ENCODE results near the gene MXD4.
"Not testable (repeated sequence)": the region's sequence is repeated elsewhere in the genome, so short reads cannot be mapped to it uniquely, and the experiment has no call there.

Gene MXD4

DNA sequence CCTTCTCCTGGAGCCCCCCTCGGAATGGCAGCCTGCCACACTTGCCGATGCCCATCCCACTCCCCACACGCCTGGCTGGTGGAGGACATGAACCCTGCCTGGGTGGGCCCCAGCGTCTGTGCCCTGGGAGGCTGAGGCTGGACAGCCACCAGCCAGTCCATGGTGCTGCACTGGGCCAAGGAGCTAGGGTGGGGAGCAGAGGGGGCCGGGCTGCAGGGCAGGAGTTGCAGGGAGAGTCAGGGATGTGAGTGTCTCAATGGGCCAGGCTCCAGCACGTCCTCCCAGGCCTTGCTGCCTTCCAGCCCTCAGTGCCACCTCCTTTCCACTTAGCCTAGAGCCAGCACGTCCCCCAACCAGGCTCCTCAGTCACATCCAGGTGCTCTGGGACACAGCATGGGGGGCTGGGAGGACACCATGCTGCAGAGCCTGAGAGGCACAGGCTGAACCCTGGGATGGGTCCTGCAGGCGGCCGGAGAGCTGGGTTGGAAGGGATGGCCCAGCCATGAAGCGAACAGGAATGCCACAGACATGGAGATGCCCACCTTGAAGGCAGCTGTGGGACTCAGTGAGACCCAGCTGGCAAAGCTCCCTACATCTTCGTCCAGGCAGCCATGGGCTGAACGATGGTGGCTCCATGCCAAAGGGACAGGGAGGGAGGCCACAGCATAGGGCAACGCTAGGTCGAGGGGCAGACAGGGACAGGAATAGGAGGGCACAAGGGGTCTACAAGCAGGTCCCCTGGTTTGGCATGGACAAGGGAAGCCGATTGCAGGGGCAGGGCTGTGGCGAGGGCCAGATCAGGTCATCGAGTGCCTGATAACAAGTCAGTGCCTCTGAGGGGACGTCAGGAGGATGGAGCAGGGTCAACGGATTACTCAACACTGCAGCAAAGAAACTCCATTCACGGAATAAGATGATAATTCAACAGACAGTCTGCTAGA is 30.1 kb upstream of the MXD4 start:
- no peak for DNase-seq

DNA sequence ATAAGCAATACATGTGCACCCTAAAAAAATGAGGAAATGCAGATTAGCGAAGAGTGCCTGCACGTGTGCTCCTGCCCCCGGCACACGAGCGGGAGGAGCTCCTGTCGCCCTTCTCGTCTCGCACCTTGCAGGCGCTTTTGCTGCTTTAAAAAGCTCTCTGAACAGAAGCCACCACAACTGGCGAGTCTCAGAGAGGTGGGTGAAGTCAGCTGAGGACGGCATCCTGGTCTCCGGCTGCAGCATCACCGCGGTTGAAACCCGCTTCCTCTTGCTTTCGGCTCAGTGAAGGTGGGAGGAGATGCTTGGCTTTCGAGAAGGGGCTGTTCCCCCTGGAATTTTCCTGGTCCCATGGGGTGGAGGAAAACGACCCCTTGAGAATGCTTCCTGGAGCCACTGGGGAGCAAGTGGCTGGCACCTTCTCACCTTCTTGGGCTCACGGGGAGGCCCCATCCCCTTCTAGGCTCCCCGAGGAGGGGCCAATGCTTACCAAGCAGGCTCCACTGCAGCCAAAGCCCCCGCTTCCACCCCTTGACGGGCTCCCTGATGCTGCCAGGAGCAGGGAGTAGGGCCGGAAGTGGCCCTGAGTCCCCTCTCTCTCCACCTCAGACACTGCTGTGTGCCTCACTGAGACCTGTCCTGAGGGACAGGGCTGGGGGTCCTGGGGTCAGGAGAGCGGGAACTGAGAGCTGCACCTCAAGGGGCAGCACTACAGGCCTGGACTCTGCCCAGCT is 29.2 kb upstream of the MXD4 start:
- peak; percentile 87 for DNase-seq

DNA sequence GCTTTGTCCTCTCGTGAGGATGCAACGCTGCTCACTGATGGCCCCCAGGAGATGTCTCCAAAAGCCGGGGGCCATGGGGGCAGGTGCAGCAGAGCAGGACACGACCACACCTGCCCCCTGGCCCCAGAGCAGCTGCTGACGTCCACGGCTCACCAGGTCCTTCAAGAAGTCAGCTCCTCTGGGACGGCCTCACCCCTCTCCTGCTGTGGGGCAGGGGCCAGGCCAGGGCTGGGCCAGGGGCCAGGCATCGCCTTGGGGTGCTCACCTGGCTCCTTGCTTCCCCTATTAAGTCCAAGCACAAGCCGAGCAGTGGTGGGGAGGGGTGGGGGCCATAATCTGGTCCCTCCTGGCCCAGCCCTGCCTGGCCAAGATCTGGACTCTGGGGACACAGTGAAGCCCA is 28.6 kb upstream of the MXD4 start:
- peak; percentile 15 for DNase-seq

DNA sequence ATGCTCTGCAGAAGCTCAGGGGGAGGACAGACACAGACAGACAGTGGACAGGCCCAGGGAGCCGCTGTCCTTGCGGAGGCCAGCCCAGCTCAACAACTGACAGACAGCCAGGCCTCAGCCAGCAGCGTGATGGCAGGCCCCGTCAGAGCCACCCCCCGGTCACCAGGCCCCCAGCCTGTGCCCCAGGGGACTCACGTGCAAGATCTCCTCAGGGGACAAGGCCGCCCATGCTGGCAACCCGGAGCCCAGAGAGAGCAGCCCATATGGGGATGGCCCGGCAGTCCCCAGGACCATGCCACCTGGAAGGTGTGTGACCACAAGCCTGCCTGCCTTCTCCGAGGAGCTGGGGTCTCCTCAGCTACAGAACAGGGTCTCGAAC is 28.0 kb upstream of the MXD4 start:
- peak; percentile 14 for DNase-seq

DNA sequence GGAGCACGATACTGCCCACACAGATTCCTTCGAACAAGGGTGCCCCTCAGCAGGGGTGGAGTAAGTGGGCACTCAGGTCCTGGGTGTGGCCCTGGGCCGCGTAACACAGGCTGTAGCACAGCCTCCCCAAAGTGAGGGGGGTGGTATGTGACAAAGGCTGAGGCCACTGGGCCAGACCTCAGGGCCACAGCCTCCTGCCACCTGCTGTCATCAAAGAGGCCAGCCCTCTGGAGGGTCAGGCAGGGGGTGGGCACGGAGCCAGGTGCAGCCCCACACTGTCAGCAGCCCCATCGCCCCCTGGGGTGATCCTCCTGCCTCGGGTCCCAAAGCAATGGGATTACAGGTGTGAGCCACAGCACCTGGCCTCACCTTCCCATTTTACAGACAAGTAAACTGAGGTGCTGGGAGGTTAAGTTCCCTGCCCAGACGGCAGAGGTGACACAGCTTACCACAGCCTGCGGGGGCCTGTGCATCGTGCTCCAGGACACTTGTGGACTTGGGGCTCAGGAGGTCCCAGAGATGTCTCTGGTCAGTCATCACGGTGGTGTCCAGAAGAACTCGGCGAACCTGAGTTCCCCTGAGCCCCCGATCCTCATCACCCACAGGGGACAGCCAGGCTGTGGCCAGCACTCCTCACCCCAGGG is 27.5 kb upstream of the MXD4 start:
- DNase-seq: peak; percentile 13

DNA sequence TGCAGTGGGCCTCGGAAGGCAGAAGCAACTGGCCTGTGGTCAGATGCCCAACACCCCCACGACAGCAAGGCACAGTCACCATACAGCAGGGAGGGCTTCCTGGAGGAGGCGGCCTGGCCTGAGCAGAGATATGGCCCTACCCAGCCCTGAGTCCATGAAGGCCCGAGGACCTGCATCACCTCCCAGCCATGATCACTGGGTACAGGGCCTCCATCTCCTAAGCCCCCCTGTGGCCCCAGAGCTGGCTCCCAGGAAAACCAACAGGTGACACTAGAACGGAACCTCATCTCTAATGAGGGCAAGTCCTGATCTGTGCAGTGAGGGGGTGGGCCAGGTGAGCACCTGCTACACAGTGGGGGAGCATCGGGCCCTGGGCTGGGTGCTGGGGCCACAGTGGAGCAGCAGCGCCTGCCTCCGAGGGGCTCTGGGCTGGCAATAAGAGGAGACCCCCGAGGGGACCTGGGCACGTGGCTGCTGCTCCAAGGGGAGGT is 26.2 kb upstream of the MXD4 start:
- DNase-seq: no peak

DNA sequence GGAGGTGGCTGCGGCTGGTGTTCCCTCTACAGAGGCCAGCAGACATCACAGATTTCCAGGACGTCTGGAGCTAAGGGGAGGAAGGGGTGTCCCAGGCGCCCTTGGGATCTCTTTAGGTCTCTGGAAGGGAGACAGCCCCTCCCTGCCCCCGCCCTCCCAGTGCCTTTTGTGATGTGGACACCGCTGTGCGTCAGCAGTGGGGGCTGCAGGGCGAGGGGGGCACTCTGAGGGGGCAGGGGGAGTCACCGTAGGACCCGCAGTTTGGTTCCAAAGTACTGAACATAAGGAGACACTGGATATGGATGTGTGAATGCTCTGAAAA is 25.6 kb upstream of the MXD4 start:
- DNase-seq: no peak

DNA sequence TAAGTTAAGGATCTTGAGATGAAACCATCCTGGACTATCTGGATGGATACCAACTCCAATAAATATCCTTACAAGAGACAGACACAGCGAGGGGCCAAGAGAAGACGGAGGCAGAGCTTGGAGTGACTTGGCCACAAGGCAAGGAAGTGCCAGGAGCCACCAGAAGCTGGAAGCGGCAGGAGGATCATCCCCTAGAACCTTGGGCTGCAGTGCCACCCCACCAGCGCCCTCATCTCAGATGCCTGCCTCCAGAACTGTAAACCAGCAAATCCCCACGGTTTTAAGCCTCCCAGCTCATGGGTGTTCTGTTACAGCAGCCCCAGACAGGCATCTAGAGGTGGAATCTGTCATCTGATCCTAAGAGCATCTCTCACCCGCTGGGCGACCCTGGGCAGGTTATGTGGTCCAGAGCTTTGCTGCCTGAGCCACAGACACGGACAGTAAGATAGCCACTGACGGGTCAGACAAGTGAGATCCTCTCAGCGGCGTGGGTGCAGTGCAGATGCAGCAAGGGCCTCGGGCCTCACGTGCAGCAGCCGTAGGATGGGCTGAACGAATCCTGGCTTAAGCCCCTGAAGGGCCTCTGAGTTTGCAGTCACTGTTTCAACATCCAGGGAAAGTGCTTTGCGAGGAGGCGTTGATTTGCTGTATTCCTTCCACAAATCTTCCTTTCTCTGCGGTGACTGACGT is 25.1 kb upstream of the MXD4 start:
- peak; percentile 10 for DNase-seq

DNA sequence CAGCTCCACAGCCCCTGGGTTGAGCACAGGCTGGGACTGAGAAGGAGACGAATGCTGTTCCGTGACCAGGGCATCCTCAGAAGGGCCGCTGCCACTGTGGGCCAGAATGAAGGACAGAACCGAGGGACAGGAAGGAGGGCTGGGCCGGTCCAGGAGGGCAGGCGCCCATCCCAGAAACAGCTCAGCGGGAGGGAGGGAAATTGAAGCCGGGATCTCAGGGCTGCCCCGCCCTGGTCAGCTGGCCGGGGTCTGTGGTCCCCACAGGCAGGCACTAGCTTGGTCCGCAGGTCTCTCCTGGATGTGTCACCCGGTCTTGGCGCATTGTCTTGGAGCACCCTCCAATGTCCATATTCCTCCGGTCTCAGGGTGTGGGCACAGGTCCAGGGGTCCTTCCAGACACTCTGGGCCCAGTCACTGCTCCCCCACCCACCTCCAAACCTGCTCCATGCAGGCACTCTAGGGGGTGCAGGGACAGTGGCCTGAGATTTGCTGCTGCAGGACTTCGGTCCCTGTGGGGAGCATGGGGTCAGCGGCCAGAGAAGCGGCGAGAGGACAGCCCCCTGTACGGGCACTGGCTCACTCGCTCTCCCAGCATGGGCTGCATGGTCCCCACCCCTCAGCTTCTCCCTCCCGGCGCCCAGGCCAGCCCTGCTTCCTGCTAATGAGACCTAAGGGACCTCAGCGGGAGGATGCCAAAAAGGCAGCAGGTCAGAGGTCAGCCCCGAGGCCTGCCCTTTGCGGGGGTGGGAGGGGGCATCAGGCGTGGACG is 23.9 kb upstream of the MXD4 start:
- peak; percentile 13 for DNase-seq

DNA sequence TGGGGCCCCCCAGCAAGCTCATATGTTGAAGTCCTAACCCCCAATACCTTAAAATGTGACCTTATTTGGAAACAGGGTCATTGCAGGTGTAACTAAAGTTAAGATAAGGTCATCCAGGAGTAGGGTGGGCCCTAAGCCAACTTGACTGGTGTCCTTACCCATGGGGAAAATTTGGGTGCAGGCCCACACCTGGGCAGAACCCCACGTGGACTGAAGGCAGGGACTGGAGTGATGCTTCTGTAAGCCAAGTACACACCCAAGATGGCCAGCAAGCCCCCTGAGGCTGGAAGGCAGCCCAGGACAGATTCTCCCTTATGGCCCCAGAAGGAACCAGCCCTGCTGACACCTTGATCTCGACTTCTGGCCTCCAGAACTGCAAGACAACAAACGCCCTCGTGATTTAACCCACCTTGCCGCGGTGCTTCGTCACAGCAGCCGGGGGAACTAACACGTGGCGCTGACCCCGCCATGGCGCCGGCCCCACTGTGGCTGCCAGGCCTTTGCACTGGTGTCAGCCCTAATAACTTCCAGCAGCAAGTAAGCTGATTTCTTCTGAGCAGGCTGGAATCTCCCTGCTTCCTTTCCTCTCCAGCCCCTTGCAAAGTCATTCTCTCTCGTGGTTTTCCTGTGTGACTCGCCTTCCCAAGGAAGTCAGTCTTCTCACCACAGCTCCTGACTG is 23.2 kb upstream of the MXD4 start:
- DNase-seq: no peak

DNA sequence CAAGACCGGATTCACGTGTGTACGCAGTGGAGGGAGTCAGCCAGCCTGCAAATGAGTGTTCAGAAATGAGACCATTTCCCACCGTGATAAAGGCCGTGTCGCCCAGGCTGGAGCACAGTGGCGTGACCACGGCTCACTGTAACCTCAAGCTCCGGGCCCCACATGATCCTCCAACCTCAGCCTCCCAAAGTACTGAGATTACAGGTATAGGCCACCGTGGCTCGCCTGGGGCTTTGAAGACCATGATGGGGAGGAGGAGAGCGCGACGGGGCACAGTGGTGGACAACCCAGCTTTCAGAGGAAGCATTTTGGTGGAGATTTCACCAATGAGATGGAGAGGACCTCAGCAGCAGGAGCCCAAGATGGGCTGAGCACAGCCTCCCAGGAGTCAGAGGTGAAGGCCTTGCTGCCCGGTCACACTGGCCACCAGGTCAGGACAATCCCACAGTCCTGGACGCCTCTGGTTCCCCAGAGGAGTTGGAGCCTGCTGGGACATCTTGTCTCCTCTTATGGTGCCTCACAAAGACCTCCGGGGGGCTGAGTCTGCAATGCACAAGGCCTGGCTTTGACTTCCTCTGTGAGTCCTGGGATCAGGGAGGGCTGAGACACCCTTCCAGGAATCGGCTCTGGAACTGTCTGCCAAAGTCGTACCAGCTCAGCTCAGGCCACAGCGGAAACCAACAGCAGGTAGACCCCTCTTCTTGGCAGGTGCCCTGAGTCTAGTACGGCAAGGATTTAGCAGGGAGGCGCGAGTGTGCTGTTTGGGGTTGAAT is 22.4 kb upstream of the MXD4 start:
- DNase-seq: no peak

DNA sequence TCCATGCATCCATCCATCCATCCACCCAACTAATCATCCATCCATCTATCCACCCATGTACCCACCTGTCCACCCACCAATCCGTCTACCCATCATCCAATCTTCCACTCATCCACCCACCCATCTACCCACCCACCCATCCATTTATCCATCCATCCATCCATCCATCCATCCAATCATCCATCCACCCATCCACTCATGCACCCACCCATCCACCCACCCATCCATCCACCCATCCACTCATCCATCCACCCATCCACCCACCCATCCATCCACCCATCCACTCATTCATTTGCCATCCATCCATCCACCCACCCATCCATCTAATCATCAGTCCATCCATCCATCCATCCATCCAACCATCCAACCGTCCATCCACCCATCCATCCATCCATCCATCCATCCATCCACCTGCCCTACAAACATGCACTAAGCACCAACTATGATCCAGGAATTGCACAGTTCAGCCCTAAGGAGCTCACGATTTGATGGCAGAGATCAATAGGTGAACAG is 21.3 kb upstream of the MXD4 start:
- no peak for DNase-seq

DNA sequence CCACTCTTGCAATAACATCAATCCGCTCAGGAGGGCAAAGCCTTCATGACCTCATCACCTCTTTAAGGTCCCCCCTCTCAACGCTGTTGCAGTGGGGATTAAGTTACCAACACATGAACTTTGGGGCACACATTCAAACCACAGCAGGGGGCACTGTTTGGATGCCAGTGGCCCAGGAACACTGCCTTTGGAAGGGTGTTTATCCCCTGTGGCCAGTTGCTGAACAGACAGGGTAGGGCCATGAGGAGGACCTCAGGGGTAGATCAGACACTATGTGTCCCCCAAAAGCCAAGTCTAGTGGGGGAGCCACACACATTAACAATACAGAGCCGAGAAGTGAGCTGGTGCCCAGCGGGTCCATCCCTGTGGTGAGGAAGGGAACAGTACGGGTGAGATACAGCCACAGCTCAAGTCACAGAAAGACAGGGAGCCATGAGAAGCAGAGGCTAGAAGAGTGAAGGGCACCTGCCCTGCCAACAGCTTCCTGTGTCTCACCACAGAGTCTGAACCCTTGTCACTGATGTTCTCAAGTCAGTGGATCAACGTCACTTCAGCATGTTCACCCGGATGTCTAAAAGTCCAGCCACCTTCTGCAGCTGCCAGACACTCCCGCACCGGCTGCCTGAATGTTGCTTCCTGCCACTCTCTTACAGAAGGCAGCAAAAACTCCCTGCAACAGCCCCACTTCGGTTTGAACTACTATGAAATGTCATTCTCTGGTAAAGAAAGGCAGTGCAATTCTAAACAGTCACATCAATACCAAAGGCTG is 19.9 kb upstream of the MXD4 start:
- peak; percentile 94 for DNase-seq

DNA sequence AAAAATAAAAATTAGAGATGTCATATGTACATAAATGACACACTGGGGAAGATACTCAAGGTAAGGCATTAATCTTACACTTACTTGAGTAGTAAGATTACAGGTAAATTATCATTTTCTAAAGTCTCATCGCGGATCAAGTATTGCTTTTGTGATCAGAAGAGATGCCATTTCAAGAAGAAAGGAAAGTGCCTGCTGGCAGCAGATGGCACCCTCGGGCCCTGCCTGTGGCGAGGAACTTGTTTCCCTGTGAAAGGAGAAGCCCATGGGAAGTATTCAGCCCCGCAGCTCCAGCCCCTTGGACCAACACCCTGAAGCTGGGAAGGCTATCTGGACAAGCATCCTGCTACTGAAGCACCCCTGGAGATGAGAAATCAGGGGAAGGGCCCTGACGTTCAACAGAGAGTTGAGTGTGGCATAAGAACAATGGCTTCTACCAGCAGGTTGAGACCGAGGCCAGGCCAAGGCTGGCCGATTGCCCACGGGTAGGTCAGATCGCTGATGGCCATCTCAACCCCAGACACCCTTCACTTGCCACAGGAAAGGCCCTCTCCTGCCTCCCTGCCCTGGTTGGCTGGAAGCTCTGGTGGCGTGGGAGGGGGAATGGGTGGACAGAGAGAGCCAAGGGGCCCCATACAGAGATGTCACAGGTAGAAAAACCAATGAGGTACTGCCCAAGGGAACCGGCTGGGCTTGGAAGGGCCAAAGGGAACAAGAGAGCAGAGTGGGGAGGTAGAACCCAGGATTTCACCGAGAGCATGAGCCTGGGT is 18.8 kb upstream of the MXD4 start:
- DNase-seq: no peak

DNA sequence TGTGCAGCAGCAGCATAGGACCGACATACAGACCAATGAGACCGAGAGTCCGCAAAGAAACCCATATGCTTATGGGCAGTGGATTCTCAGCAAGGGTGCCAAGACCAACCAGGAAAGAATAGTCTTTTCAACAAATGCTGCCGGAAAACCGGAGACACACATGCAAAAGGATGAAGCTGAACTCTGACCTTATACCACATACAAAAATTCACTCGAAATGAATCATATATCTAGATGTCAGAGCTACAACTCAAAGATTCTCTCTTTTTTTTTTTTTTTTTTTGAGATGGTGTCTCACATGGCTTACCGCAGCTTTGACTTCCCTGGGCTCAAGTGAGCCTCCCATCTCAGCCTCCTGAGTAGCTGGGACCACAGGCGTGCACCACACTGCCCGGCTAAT is 16.0 kb upstream of the MXD4 start:
- no peak for DNase-seq

DNA sequence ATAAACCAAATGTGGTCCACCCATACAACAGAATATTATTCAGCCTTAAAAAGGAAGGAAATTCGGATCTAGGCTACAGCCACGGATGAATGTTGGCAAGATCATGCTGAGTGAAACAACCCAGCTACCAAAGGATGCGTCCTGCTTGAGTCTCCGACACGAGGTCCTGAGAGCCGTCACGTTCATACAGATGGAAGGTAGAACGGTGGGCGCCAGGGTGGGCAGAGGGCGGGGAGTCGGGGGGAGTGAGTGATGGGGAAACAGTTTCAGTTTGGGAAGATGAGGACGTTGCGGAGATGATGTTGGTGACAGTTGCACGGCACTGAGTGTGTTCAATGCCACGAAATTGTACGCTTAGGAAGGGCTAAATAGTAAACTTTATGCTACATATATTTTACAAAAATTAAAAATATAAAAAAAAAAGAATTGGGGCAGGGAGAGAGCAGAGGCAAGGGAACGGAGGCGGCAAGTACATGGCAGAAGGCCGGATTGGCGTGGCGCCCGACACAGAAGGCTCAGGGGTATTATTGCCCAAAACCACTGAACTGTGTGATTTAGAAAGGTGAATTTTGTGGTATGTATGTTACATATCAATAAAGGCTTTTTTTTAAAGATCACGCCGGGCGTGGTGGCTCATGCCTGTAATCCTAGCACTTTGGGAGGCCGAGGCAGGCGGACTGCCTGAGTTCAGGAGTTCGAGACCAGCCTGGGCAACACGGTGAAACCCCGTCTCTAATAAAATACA is 14.8 kb upstream of the MXD4 start:
- DNase-seq: no peak

DNA sequence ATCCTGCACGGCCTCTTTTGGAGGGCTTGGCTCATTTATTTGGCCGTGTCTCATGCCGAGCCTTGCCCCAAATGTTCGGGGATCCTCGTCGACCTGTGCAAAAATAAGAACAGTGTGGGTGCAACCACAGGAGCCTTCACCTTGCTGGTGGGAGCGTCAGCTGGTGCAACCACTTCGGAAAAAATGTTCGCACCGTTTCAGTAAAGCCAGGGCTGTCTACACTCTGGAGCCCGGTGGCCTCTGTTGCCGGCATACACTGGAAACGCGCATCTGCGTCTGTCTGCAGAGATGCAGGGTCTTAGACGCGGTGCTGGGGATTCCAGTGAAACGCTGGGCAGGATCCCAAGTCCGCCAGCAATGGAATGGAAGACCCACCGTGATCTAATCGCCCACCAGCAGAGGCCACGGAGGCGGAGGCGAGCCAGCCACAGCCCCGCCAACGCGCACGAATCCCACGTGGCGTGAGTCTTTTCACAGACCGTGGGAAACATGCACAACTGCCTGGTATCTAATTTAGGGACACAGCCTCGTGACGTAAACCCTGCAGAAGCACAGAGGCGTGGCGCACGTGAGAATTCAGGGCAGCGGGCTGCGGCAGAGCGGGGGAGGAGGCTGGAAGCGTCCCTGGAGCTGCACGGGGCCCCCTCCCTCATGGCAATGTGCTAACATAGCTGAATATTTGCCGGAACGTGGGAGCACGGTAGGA is 13.8 kb upstream of the MXD4 start:
- no peak for DNase-seq

DNA sequence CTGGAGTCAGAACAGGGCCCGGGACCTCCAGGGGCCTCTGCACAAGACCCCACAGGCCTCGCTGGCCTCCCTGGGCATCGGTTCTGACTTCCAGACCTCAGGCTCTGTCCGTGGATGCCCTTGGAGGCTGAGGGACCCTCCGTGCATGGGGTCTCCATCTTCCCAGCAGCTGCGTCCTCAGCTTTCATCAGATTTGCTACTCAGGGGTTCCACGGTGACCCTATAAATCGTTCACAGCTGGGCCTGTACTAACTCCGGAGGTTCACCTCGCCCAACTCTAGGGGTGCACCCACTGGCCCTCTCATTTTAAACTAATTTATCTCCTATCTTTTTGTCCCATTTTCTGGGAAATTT is 13.1 kb upstream of the MXD4 start:
- not testable (repeated sequence) for DNase-seq
